ENCODE results near the gene SPART.

Gene SPART

Small RNA genes within 50 kb of the gene (small RNA-seq; reads per million reads assigned to genes)
- gene RNU6-71P: 0 to 0.04 reads per million in 2 experiments
